GM19099 (cell line): ENCODE data around the gene PPP1R12A.
A peak's percentile ranks its signal among the peaks of the same experiment; 100 is the strongest.

ENCODE experiments used
- POLR2A ChIP-seq: IDR thresholded peaks from 3 replicates; pipeline ENCODE4 v1.6.1; 2011; ENCODE audit warnings: low read depth; ENCODE audit not compliant: insufficient read length; ENCODE audit errors: extremely low read depth

The PPP1R12A gene

DNA sequence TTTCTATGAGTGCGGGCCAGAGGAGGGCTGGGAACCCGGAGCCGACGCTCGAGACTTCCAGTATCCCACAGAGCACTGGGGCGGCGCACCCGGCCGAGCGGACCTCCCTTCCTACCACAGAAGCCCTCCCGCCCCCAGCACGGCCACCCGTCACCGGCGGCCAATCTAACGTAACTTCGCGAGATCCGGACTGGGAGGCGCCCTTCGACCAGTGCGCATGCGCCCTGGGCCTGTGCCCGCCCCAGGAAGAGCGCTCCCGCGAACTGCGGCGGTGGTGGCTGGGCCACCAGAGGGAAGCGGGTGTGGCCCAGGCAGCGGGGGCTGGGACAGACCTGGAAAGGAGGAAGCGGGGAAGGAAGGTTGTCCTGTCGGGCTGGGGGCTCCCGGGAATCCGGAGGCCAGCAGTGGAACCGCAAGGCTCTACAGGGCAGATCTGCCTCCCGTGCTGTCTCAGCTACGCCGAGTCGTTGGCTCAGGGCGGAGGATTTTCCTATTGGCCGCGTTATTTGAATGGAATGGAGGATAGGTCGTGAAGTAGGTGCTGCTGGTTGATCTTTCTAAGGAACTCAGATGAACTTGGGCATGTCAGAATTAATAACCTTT, at the start of gene PPP1R12A:
PPP1R12A (minus strand) TSS at position 77 of the 603 bp plus-strand sequence. CDS start 166 bp downstream, outside the sequence.
- TF ChIP-seq POLR2A, result peak; percentile 98

DNA sequence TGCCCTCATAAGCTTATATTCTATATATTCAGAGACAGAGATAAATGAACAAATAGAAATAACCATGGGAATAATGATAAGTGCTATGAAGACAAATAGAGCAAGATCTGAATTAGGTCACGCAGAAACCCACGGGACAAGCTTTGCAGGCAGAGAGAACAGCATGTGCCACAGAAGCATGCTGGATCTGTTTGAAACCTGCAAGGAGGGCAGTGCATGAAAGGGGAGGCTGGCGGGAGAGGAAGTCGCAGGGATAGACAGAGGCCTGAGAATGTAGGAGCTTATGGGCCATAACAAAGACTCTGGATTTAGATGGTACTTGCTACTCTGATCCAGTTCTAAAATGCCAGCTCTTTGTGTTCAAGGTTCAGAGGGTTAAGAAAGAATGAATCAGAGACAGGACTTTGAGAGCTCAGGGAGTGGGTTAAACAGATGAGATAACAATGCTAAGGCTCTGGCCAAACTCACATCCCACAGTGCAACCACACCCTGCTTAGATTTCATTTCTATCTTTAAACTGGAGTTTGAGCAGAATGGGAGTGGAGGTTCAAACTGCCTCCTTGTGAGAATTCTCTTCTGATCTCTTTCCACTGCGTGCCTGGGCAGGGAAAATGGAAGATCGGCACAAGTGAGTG, 49.2 kb upstream of the PPP1R12A start:
- no peak for TF ChIP-seq POLR2A

DNA sequence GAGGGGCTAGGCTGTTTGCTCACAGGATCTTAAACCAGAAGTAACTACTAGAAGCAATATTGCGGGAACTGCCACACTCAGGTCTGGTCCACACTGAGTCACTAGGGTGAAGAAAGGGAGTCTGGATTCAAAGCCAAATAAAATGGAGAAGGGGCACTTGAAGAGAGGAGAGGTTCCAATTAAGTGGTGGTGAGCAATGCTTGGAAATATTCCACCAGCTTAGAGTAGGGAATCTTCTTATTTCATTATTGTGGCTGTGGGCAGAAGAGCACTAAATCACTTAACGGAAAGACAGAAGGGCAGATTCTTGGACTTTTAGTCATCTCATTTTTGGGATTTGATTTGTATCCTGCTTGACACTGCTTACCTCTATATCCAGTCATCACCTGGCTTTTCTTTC, 48.6 kb upstream of the PPP1R12A start:
- TF ChIP-seq POLR2A, result no peak

DNA sequence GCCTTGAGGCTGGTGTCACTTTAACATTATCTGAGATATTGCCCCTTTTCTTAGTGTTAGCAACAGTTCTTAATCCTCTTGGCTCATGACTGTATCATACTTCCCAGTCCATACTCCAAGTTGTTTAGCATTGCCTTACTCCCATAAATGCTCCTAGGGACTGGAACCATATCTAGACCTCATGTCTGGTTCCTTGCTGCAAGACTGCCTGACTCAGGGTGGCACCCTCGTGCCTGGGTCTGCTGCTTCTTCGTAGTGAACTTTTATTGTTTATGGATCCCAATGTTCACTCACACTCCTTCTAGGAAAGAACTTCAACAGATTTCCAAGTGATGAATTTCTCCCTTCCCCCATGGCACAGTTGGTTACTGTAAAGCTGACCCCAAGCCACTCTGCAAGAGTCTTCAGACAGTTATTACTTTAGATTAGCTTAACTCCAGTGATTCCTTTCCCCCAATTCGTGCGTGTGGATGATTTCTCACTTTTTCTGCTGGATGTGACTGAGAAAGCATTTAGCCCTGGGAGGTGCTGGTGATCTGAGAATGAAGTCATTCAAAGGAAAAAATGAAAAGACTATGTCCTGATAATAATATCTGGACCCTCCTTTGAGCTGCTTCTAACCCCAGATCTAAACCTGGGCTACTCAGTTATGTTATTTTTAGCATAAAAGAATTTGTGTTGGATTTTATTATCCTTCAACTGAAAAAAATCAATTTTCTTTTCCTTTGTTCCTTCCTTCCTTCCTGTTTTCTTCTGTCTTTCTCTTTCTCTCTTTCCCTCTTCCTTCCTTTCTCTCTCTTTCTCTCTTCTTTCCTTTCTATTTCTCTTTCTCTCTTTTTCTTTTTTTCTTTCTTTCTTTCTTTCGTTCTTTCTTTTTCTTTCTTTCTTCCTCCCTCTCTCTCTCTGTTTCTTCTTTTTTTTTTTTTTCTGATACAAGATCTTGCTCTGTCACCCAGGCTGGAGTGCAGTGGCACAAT, 47.5 kb upstream of the PPP1R12A start:
- no peak for TF ChIP-seq POLR2A

GRCh38 chr12:79978692-79979091, 43.8 kb upstream of the PPP1R12A start:
- TF ChIP-seq POLR2A, result no peak

- no peak for TF ChIP-seq POLR2A
Observed at GRCh38 chr12:79975143-79975542, 40.2 kb upstream of the PPP1R12A start.

GRCh38 chr12:79973801-79974200, 38.9 kb upstream of the PPP1R12A start:
- no peak for TF ChIP-seq POLR2A

GRCh38 chr12:79964100-79964627, 29.3 kb upstream of the PPP1R12A start:
- TF ChIP-seq POLR2A, result no peak

GRCh38 chr12:79961411-79961810, 26.5 kb upstream of the PPP1R12A start:
- TF ChIP-seq POLR2A, result no peak

DNA sequence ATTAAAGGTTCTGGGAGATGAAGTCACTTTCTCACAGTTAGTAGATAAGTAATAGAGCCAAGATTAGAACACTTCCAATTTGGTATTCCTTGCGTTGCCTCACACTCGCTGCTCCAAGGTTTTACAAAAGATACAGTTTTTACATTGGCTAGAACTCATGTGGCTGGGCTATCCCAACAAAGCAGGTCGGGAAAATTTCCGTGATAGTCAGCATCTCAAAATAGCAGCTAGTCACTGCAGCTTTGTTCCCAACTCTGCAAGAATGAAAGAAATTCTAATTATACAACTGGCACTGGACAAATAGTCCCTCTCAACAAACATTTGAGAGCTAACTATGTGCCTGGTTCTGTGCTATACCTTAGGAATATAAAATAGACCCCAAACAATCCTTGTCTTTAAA, 24.6 kb upstream of the PPP1R12A start:
- TF ChIP-seq POLR2A, result no peak

GRCh38 chr12:79956896-79957295, 22.0 kb upstream of the PPP1R12A start:
- TF ChIP-seq POLR2A, result no peak

- TF ChIP-seq POLR2A, result no peak
Observed at GRCh38 chr12:79955561-79955960, 20.7 kb upstream of the PPP1R12A start.

DNA sequence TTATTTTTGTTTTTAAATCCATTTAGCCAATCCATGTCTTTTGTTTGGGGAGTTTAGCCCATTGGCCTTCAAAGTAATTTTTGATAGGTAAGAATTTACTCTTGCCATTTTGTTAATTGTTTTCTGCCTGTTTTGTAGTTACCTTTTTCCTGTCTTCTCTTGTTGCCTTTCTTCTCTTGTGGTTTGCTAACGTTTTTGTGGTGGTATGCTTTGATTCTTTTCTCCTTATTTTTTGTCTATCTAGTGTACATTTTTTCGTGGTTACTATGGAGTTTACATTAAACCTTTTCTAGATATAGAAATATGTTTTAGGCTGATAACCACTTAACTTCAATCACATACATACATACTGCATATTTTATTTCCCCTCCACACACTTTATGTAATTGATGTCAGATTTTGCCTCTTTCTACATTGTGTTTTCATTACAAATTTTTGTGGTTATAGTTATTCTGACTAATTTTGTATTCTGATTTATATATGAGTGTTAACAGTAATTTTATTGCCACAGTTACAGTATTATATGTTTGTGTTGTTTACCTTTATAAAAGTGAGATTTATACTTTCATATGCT, 19.2 kb upstream of the PPP1R12A start:
- no peak for TF ChIP-seq POLR2A

DNA sequence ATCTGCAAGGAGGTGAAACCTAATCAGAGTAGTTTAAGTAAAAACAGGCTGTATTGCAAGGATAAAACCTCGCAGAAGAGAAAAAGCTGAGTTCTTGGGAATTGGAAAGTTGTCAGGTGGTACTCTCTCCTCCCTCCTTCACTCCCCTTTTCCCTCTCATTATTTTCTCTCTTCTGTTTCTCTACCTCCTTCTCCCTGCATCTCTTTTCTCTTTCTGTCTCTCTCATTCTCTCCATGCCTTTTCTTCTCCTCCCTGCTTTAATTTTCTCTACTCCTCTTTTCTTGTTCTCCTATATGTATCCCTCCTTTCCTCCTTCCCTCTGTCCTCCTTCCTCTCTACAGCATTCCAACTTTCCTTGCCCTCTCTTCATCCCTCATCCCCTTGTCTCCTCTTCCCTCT, 14.2 kb upstream of the PPP1R12A start:
- no peak for TF ChIP-seq POLR2A

DNA sequence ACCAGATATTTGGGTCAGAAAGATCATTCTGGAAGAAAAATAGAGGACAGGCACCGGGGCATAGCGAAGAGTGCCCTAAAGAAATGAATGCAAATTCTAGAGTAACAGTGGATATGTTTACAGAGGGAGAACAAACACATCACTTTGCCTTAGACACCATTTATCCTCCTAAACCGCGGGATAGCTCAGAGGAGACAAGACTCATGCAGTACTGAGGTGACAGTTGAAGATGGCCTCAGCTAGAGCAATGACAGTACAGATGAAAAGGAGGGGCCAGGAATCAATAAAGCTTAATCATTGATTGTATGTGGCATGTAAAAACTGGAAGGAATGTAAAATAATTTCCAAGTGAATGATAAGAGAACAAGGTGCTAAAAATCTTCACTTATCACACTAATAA, 10.5 kb upstream of the PPP1R12A start:
- TF ChIP-seq POLR2A, result no peak
